GM12865 (cell line): ENCODE measurements around the gene JMJD6.
"Not testable (repeated sequence)": the region's sequence is repeated elsewhere in the genome, so short reads cannot be mapped to it uniquely, and the experiment has no call there.

Experiments used
- DNase-seq: peaks from one replicate; pipeline ENCODE4 v3.0.0; 2010; ENCODE audit warnings: low read depth
- H3K4me3 ChIP-seq: 2 replicates; pipeline ENCODE4 v1.5.1; 2011; ENCODE audit warnings: mild to moderate bottlenecking, low read depth, low read length, control low read depth
- CTCF ChIP-seq: IDR thresholded peaks from 2 replicates; pipeline ENCODE4 v1.5.1; 2011; ENCODE audit warnings: low read length, control low read depth, low read depth, inconsistent platforms; ENCODE audit not compliant: insufficient read depth; ENCODE audit errors: missing control alignments

The JMJD6 gene

GRCh38 chr17:76753061-76753961 is 26.9 kb upstream of the JMJD6 start:
- H3K4me3 ChIP-seq, result no peak overlapping the region
- DNase-seq, result no peak
- TF ChIP-seq CTCF, result no peak

- no peak for TF ChIP-seq CTCF
- no peak for DNase-seq
- no peak overlapping the region for H3K4me3 ChIP-seq
Measured at GRCh38 chr17:76752006-76752405, 25.6 kb upstream of the JMJD6 start.

- DNase-seq, result no peak
- TF ChIP-seq CTCF, result no peak
- no peak overlapping the region for H3K4me3 ChIP-seq
Measured at GRCh38 chr17:76751416-76751993, 25.1 kb upstream of the JMJD6 start.

- no peak for TF ChIP-seq CTCF
- DNase-seq, result no peak
- no peak overlapping the region for H3K4me3 ChIP-seq
Measured at GRCh38 chr17:76748657-76749056, 22.3 kb upstream of the JMJD6 start.

- no peak overlapping the region for H3K4me3 ChIP-seq
- TF ChIP-seq CTCF, result no peak
- DNase-seq, result no peak
Measured at GRCh38 chr17:76747716-76748363, 21.4 kb upstream of the JMJD6 start.

GRCh38 chr17:76745785-76746184 is 19.4 kb upstream of the JMJD6 start:
- not testable (repeated sequence) for H3K4me3 ChIP-seq, DNase-seq

- no peak for TF ChIP-seq CTCF
- DNase-seq, result no peak
- H3K4me3 ChIP-seq, result no peak overlapping the region
Measured at GRCh38 chr17:76744747-76745146, 18.3 kb upstream of the JMJD6 start.
